Measurements from ENCODE around the gene CD302. TPM values are rescaled to one million over a fixed set of nuclear protein-coding genes. Genes with fewer than 3 reads are reported as not detected.

CD302 gene
- total and polyA plus RNA-seq, 2 of the 4 experiments (the other 2 are of a cell fraction), result 3.8 to 4.0 TPM

- no CpG with 5 or more reads among the region's 1 CpG for WGBS, 2 experiments (ENCODE audit: extremely low coverage in 2 of 2, insufficient read length in 1 of 2)
Observed at GRCh38 chr2:159790323-159790722, 7.7 kb downstream of the CD302 start.

More at GRCh38 chr2:159790323-159790722, 7.7 kb downstream of the CD302 start:
- no peaks in the 10 kb centered on the region; the same call in 1 of the 2 replicates for H3K4me1 ChIP-seq (ENCODE audit: control insufficient read depth, insufficient read depth, low read length)
- H3K14ac ChIP-seq (replicated peaks; ENCODE audit: low read depth, low read length), result no peak overlapping the region
- DNase-seq (no peak), ATAC-seq (ENCODE audit: low read depth) (no peak)
- H3K4me2 ChIP-seq (ENCODE audit: low read depth, low read length), result no peak overlapping the region
- no peak overlapping the region for H2AFZ ChIP-seq (replicated peaks; ENCODE audit: low read length, poor library complexity)
- H3K9ac ChIP-seq (ENCODE audit: low read depth, low read length), result no peak overlapping the region
- H2BK5ac ChIP-seq (ENCODE audit: low read depth, low read length, poor library complexity, severe bottlenecking), result no peak overlapping the region
- no peaks in the 10 kb centered on the region for H3K9me1 ChIP-seq (ENCODE audit: insufficient read depth, low read length)
- no peak overlapping the region for H2AK5ac ChIP-seq (ENCODE audit: low read depth, low read length)
- no peaks in the 10 kb centered on the region for H4K20me1 ChIP-seq (ENCODE audit: insufficient read depth, low read length)
- H3K27ac ChIP-seq (ENCODE audit: insufficient read depth, low read length), result no peak overlapping the region
- H3K9me3 ChIP-seq (ENCODE audit: control insufficient read depth, insufficient read depth, low read length), result no peaks in the 10 kb centered on the region
- H3K27me3 ChIP-seq (ENCODE audit: control insufficient read depth, insufficient read depth, low read length), result no peaks in the 10 kb centered on the region
- no peak overlapping the region for H3K4ac ChIP-seq (ENCODE audit: low read depth, low read length)
- H3K18ac ChIP-seq (ENCODE audit: low read depth, low read length), result no peak overlapping the region
- H3K36me3 ChIP-seq (ENCODE audit: control insufficient read depth, insufficient read depth, low read length), result peaks cover 2% of the 10 kb centered on the region; the same call in 1 of the 2 replicates
- BruUV-seq (replicated peaks), result no TSS peak
- H3K56ac ChIP-seq (ENCODE audit: extremely low read depth, insufficient read depth, low read length), result no peak overlapping the region
- H4K8ac ChIP-seq (ENCODE audit: low read depth in 2 of 2, low read length in 2 of 2), result no peak overlapping the region
- H3K4me3 ChIP-seq (ENCODE audit: insufficient read depth, low read depth, low read length), result no peak overlapping the region
- no peak overlapping the region for H4K5ac ChIP-seq (ENCODE audit: low read depth, low read length)
- intact Hi-C loops (cut with micrococcal nuclease), result no loop called here
- dilution Hi-C loops (cut with HindIII; ENCODE audit: low sequenced_read_pairs, unreplicated experiment), result no loop called here
- H3K23ac ChIP-seq (ENCODE audit: low read depth, low read length), result no peak overlapping the region
- no peak overlapping the region for H4K91ac ChIP-seq (ENCODE audit: insufficient read depth, low read depth, low read length)
- no peak overlapping the region for H2BK20ac ChIP-seq (ENCODE audit: low read depth, low read length)
- no peak overlapping the region for H2AK9ac ChIP-seq (replicated peaks; ENCODE audit: low read depth, low read length, poor library complexity)
- no peak overlapping the region for H2BK15ac ChIP-seq (ENCODE audit: low read depth, low read length)
- ChIA-PET POLR2A (ENCODE audit: unreplicated experiment) (no interaction called here), CTCF (no interaction called here)
- TF ChIP-seq CEBPB (IDR thresholded peaks at IDR 0.05; ENCODE audit: low read depth, low read length) (no peak), FOS (IDR thresholded peaks at IDR 0.05; ENCODE audit: low read depth, low read length) (no peak), MAFK (IDR thresholded peaks at IDR 0.05; ENCODE audit: low read depth, low read length) (no peak), NFE2L2 (IDR thresholded peaks at IDR 0.05; ENCODE audit: low read depth, low read length) (no peak), MAZ (IDR thresholded peaks at IDR 0.05; ENCODE audit: borderline replicate concordance, low read depth, low read length) (no peak), RFX5 (IDR thresholded peaks at IDR 0.05; ENCODE audit: low read depth, low read length) (no peak), POLR2A (IDR thresholded peaks at IDR 0.05; ENCODE audit: low read depth, low read length) (no peak), RCOR1 (IDR thresholded peaks at IDR 0.05; ENCODE audit: insufficient replicate concordance, low read length) (no peak)
- H2BK120ac ChIP-seq (ENCODE audit: low read depth, low read length), result no peak overlapping the region
- peaks cover 7 to 24% of the 10 kb centered on the region in 2 experiments for H3K79me1 ChIP-seq (ENCODE audit: low read depth in 1 of 2, low read length in 2 of 2)
- in situ Hi-C loops (cut with MboI; ENCODE audit: low sequenced_read_pairs), result no loop called here
